Stomach (tissue), 4 donors: ENCODE data around the gene CD300H.

Experiments
- CTCF ChIP-seq, 7 experiments: fragments of 450-650 bp in 4 of 7; fragments of 200-600 bp in 3 of 7; sonication (generic) in 3 of 7; IDR thresholded peaks; one replicate each; pipeline ENCODE4 v1.5.1; 2016 to 2019; ENCODE audit warnings: antibody characterized with exemption in 7 of 7, control low read depth in 2 of 7, mild to moderate bottlenecking in 1 of 7
- POLR2A ChIP-seq, 4 donors: fragments of 450-650 bp; IDR thresholded peaks; one replicate each; pipeline ENCODE4 v1.6.1; 2016; ENCODE audit warnings: antibody characterized with exemption in 4 of 4, control low read depth in 2 of 4, mild to moderate bottlenecking in 1 of 4, moderate library complexity in 1 of 4
- POLR2AphosphoS5 ChIP-seq, 3 donors: sonication (generic); formaldehyde crosslinking; IDR thresholded peaks; one replicate each; pipeline ENCODE4 v1.6.1; 2016; ENCODE audit warnings: antibody characterized with exemption in 3 of 3

- no peak for TF ChIP-seq POLR2AphosphoS5 (IDR thresholded peaks at IDR 0.05)
- no peak for TF ChIP-seq CTCF (IDR thresholded peaks at IDR 0.05)
- TF ChIP-seq POLR2A (IDR thresholded peaks at IDR 0.05): no peak
Measured at GRCh38 chr17:74567397-74567796, at the start of gene CD300H.
